HEK293 (cell line): ENCODE measurements around the gene KRTAP13-1.

Source experiments
- CTCF ChIA-PET: fragments of 350-600 bp; formaldehyde crosslinking; extraction: SDS; loops from one replicate; lab custom pipeline; 2021; ENCODE audit warnings: antibody characterized with exemption; lab: Yijun Ruan, JAX
- POLR2A ChIA-PET: fragments of 300-600 bp; formaldehyde crosslinking; extraction: SDS; loops from one replicate; lab custom pipeline; 2020; ENCODE audit warnings: antibody characterized with exemption, inconsistent platforms; lab: Yijun Ruan, JAX
- H3K27ac ChIP-seq: fragments of 200-500 bp; sonication (Bioruptor generic); 2 replicates; pipeline ENCODE4 v1.5.1; 2014; ENCODE audit warnings: low read depth, low read length, control low read depth, inconsistent platforms; ENCODE audit errors: extremely low read depth
- H3K36me3 ChIP-seq, 2 experiments: fragments of 200-500 bp in 1 of 2; sonication (Bioruptor generic) in 1 of 2; 1 replicate in 1 of 2; 2 replicates in 1 of 2; pipeline ENCODE4 v1.5.1; 2014 to 2017; ENCODE audit warnings: inconsistent platforms in 2 of 2, low read length in 2 of 2; ENCODE audit not compliant: control insufficient read depth in 2 of 2, insufficient read depth in 1 of 2
- H3K4me1 ChIP-seq: fragments of 200-500 bp; sonication (Bioruptor generic); 2 replicates; pipeline ENCODE4 v1.5.1; 2014; ENCODE audit warnings: mild to moderate bottlenecking, low read length, inconsistent platforms; ENCODE audit not compliant: control insufficient read depth, insufficient read depth
- H3K4me3 ChIP-seq: 2 replicates; pipeline ENCODE4 v1.5.1; 2011; ENCODE audit warnings: low read depth, mild to moderate bottlenecking, control low read depth, low read length, moderate library complexity
- H3K9me3 ChIP-seq: fragments of 200-500 bp; sonication (Bioruptor generic); 2 replicates; pipeline ENCODE4 v1.5.1; 2014; ENCODE audit warnings: low read depth, low read length, inconsistent platforms; ENCODE audit not compliant: control insufficient read depth, insufficient read depth
- BCL11B ChIP-seq: fragments of 450-650 bp; formaldehyde crosslinking; IDR thresholded peaks from 2 replicates; pipeline ENCODE4 v1.5.1; 2016; ENCODE audit warnings: low read depth, missing biosample characterization, missing genetic modification characterization
- GLIS2 ChIP-seq: fragments of 450-650 bp; formaldehyde crosslinking; IDR thresholded peaks from 2 replicates; pipeline ENCODE4 v1.5.1; 2016; ENCODE audit warnings: missing biosample characterization, missing genetic modification characterization
- HOXC10 ChIP-seq: sonication (generic); formaldehyde crosslinking; IDR thresholded peaks from 2 replicates; pipeline ENCODE4 v1.8.1; 2023; ENCODE audit warnings: mild to moderate bottlenecking, missing genetic modification reagents
- KLF7 ChIP-seq: fragments of 450-650 bp; formaldehyde crosslinking; IDR thresholded peaks from 2 replicates; pipeline ENCODE4 v1.5.1; 2016; ENCODE audit warnings: missing biosample characterization, missing genetic modification characterization, borderline replicate concordance
- KLF8 ChIP-seq: fragments of 450-650 bp; formaldehyde crosslinking; IDR thresholded peaks from 2 replicates; pipeline ENCODE4 v1.5.1; 2016; ENCODE audit warnings: missing biosample characterization, missing genetic modification characterization
- OVOL3 ChIP-seq: fragments of 450-650 bp; formaldehyde crosslinking; IDR thresholded peaks from 2 replicates; pipeline ENCODE4 v1.5.1; 2016; ENCODE audit warnings: missing biosample characterization, missing genetic modification characterization
- PRDM4 ChIP-seq: fragments of 450-650 bp; formaldehyde crosslinking; IDR thresholded peaks from 2 replicates; pipeline ENCODE4 v1.5.1; 2017; ENCODE audit warnings: missing biosample characterization, missing genetic modification characterization
- SETDB1 ChIP-seq: IDR thresholded peaks from one replicate; pipeline ENCODE4 v1.6.1; 2017; ENCODE audit warnings: mild to moderate bottlenecking, low read length, moderate library complexity, mixed read lengths; ENCODE audit not compliant: insufficient read length
- ZBTB21 ChIP-seq: fragments of 450-650 bp; formaldehyde crosslinking; IDR thresholded peaks from 2 replicates; pipeline ENCODE4 v1.5.1; 2017; ENCODE audit warnings: missing biosample characterization, missing genetic modification characterization
- ZBTB26 ChIP-seq: fragments of 450-650 bp; formaldehyde crosslinking; optimal IDR thresholded peaks from 2 replicates; pipeline ENCODE3; 2016; ENCODE audit warnings: missing biosample characterization, mild to moderate bottlenecking, missing genetic modification characterization
- ZFP41 ChIP-seq: fragments of 450-650 bp; formaldehyde crosslinking; IDR thresholded peaks from 2 replicates; pipeline ENCODE4 v1.5.1; 2016; ENCODE audit warnings: missing biosample characterization, missing genetic modification characterization, borderline replicate concordance
- ZNF133 ChIP-seq: fragments of 450-650 bp; formaldehyde crosslinking; IDR thresholded peaks from 2 replicates; pipeline ENCODE4 v1.5.1; 2016; ENCODE audit warnings: missing biosample characterization, missing genetic modification characterization
- ZNF148 ChIP-seq: fragments of 450-650 bp; formaldehyde crosslinking; IDR thresholded peaks from 2 replicates; pipeline ENCODE4 v1.5.0; 2017; ENCODE audit warnings: missing biosample characterization, missing genetic modification characterization, borderline replicate concordance
- ZNF169 ChIP-seq: fragments of 450-650 bp; formaldehyde crosslinking; IDR thresholded peaks from 2 replicates; pipeline ENCODE4 v1.5.1; 2016; ENCODE audit warnings: missing biosample characterization, missing genetic modification characterization
- ZNF214 ChIP-seq: fragments of 450-650 bp; formaldehyde crosslinking; IDR thresholded peaks from 2 replicates; pipeline ENCODE4 v1.5.1; 2017; ENCODE audit warnings: missing biosample characterization, mild to moderate bottlenecking, missing genetic modification characterization, borderline replicate concordance
- ZNF221 ChIP-seq: fragments of 450-650 bp; formaldehyde crosslinking; IDR thresholded peaks from 2 replicates; pipeline ENCODE4 v1.5.1; 2017; ENCODE audit warnings: missing biosample characterization, missing genetic modification characterization, borderline replicate concordance
- ZNF248 ChIP-seq: fragments of 450-650 bp; formaldehyde crosslinking; IDR thresholded peaks from 2 replicates; pipeline ENCODE4 v1.5.1; 2017; ENCODE audit warnings: missing biosample characterization, missing genetic modification characterization
- ZNF274 ChIP-seq, 2 experiments: fragments of 200-500 bp in 1 of 2; fragments of 450-650 bp in 1 of 2; sonication (Bioruptor generic) in 1 of 2; formaldehyde crosslinking in 1 of 2; IDR thresholded peaks; 2 replicates each; pipeline versions ENCODE4 v1.5.1 to v1.6.1; 2014 to 2016; ENCODE audit warnings: borderline replicate concordance in 1 of 2, inconsistent platforms in 1 of 2, low read length in 1 of 2, missing biosample characterization in 1 of 2, missing genetic modification characterization in 1 of 2
- ZNF501 ChIP-seq: fragments of 450-650 bp; formaldehyde crosslinking; IDR thresholded peaks from 2 replicates; pipeline ENCODE4 v1.5.1; 2016; ENCODE audit warnings: missing biosample characterization, missing genetic modification characterization
- ZNF658 ChIP-seq: fragments of 450-650 bp; formaldehyde crosslinking; IDR thresholded peaks from 2 replicates; pipeline ENCODE4; 2016; ENCODE audit warnings: missing biosample characterization, missing genetic modification characterization
- ZNF776 ChIP-seq: fragments of 450-650 bp; formaldehyde crosslinking; IDR thresholded peaks from 2 replicates; pipeline ENCODE4 v1.5.0; 2017; ENCODE audit warnings: missing biosample characterization, missing genetic modification characterization, borderline replicate concordance

Gene KRTAP13-1

GRCh38 chr21:30395731-30396130 lies at the start of gene KRTAP13-1:
KRTAP13-1 (plus strand) TSS chr21:30396031; CDS start chr21:30396087, 56 bp downstream.
- CTCF ChIA-PET, result no interaction called here
- no peaks in the 10 kb centered on the region for H3K9me3 ChIP-seq
- no peak within 1 kb of the TSS for H3K27ac ChIP-seq
- H3K36me3 ChIP-seq, result no peaks in the 10 kb centered on the region
- H3K4me1 ChIP-seq, result no peaks in the 10 kb centered on the region
- POLR2A ChIA-PET, result no interaction called here
- TF ChIP-seq OVOL3 (tag by site-specific recombination) (no peak), ZNF776 (no peak), ZNF133 (tag by site-specific recombination) (no peak), KLF7 (tag by site-specific recombination) (no peak), ZBTB26 (no peak), ZNF658 (no peak), KLF8 (tag by site-specific recombination) (no peak), BCL11B (no peak), HOXC10 (CRISPR knock-in tag) (no peak), GLIS2 (tag by site-specific recombination) (no peak), ZNF148 (tag by site-specific recombination) (no peak), PRDM4 (tag by site-specific recombination) (no peak), ZNF221 (tag by site-specific recombination) (no peak), SETDB1 (no peak), ZNF214 (tag by site-specific recombination) (no peak), ZBTB21 (tag by site-specific recombination) (no peak), ZNF169 (tag by site-specific recombination) (no peak)
- no peak within 1 kb of the TSS for H3K4me3 ChIP-seq

- H3K9me3 ChIP-seq, result no peaks in the 10 kb centered on the region
- H3K36me3 ChIP-seq, result no peaks in the 10 kb centered on the region
- no peak within 1 kb of the TSS for H3K27ac ChIP-seq
- TF ChIP-seq ZNF248 (tag by site-specific recombination) (no peak), ZNF274 (IDR thresholded peaks at IDR 0.05; ENCODE audit: low read length) (no peak), ZNF274 (tag by site-specific recombination; IDR thresholded peaks at IDR 0.05; ENCODE audit: borderline replicate concordance) (no peak), ZNF501 (no peak), ZFP41 (tag by site-specific recombination) (no peak)
- H3K4me1 ChIP-seq, result 0 out of 2 replicates have a peak, but pooled peaks cover 2% of the 10 kb centered on the region
- no peak within 1 kb of the TSS for H3K4me3 ChIP-seq
- CTCF ChIA-PET, result interaction anchor here (1.7 kb wide), 1 partner anchor 69 kb away, joined by 5 read pairs; no protein-coding TSS in a partner anchor
- POLR2A ChIA-PET, result no interaction called here
Measured at GRCh38 chr21:30348506-30348905, 47.3 kb upstream of the KRTAP13-1 start, which contains the start of gene KRTAP23-1. KRTAP23-1 (minus strand) TSS chr21:30348606; CDS start chr21:30348606, 0 bp downstream.
